Prostate gland (tissue), 2 donors: ENCODE measurements around the gene ACOT11. TPM values are rescaled to one million over a fixed set of nuclear protein-coding genes. Genes with fewer than 3 reads are reported as not detected.

Experiments
- DNase-seq: peaks from one replicate; pipeline ENCODE4 v3.0.0-alpha.2; 2019; ENCODE audit warnings: low spot score
- H3K27ac ChIP-seq, 2 donors: fragments of 200-600 bp; sonication (generic); 2 replicates each; pipeline ENCODE4 v1.5.1; 2017 to 2019
- H3K27me3 ChIP-seq: fragments of 200-600 bp; sonication (generic); replicated peaks from 2 replicates; pipeline ENCODE4 v1.5.1; 2019; ENCODE audit not compliant: insufficient read depth
- H3K36me3 ChIP-seq, 2 donors: fragments of 200-600 bp; sonication (generic); 1 replicate in 1 of 2; 2 replicates in 1 of 2; pipeline versions ENCODE4 v1.5.1 to v1.8.1; 2017 to 2019
- H3K4me1 ChIP-seq: fragments of 200-600 bp; sonication (generic); replicated peaks from 2 replicates; pipeline ENCODE4 v1.5.1; 2019
- H3K4me3 ChIP-seq, 2 donors: fragments of 200-600 bp; sonication (generic); 2 replicates each; pipeline ENCODE4 v1.5.1; 2017 to 2019
- H3K9me3 ChIP-seq: fragments of 200-600 bp; sonication (generic); 2 replicates; pipeline ENCODE4 v1.5.1; 2017
- CTCF ChIP-seq, 4 experiments: fragments of 200-600 bp in 2 of 4; fragments of 450-650 bp in 2 of 4; sonication (generic) in 2 of 4; IDR thresholded peaks; 1 replicate in 3 of 4; 2 replicates in 1 of 4; pipeline ENCODE4 v1.5.1; 2016 to 2019; ENCODE audit warnings: antibody characterized with exemption in 4 of 4, mild to moderate bottlenecking in 2 of 4, moderate library complexity in 2 of 4
- POLR2A ChIP-seq: fragments of 450-650 bp; IDR thresholded peaks from one replicate; pipeline ENCODE4 v1.6.1; 2016; ENCODE audit warnings: antibody characterized with exemption, mild to moderate bottlenecking
- POLR2AphosphoS5 ChIP-seq: sonication (generic); formaldehyde crosslinking; IDR thresholded peaks from one replicate; pipeline ENCODE4 v1.6.1; 2017; ENCODE audit warnings: antibody characterized with exemption
- WGBS: methylation state at CpG from one replicate; pipeline ENCODE4 v1.1.5; 2018; 5-methylcytosine and 5-hydroxymethylcytosine counted together
- intact Hi-C: fragments of 100-400 bp; cut with DNase I; formaldehyde crosslinking; loops from one replicate; pipeline ENCODE4 v1.14.2; 2022
- total RNA-seq, 2 donors: library from RNA; depleted of rRNA; stranded (reverse); fragments of >200 nt; gene quantifications; one replicate each; pipeline ENCODE4 v1.1.0, GENCODE V29; 2016

Gene ACOT11
- total RNA-seq, 2 donors from 2014 or later = 6.7 to 18.6 TPM

DNA sequence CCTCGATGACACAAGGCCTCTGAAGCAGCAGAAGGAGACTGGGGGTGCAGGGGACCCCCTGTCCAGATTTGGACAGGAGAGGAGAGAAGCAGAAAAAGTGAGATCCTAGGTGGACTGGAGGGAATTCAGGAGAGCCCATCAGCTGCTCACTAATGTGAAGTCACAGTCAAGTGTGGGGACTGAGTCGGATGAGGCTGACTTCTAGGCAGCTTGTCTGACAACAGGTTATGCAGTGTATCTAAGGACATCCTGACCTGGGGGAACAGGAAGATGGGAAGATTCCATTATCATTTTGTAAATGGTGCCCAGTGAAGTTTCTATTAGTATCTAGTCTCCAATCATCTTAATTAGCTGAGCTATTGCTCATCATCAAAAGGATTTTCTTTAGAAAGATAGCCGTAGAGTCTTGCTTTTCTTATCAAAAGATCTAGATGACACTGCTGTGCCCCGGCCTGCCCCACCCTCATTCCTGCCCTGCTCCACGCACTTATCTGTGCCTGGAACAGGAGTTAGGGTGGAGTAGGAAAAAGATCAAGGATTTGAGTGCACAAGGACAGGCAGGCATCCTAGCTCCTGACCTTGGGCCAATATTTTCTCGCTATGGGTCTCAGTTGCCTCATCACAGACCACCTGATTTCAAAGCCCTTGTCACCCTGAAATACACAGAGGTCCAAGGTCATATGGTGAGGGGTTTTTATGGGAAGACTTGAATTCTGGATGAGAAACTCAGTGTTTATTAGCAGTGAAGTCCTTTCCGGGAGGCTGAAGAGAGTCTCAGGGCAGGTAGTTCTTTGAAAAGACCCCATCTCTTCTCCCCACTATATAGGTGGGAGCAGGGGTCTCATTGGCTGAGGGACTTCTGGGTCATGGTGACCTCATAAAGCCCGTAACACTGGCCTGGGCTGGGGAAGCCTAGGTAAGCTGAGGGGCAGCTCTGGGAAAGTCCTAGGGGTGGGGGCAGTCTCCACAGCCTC is 93.1 kb downstream of the ACOT11 start, which contains the start of gene MROH7:
MROH7 (plus strand) TSS at position 924 of the 974 bp plus-strand sequence. CDS start 11,141 bp downstream, outside the sequence.
- Histone ChIP-seq H3K4me1 (no peaks in the 10 kb centered on the region), H3K27me3 (no peaks in the 10 kb centered on the region), H3K9me3 (no peaks in the 10 kb centered on the region), H3K27ac (no peak within 1 kb of the TSS), H3K4me3 (no peak within 1 kb of the TSS), H3K36me3 (no peaks in the 10 kb centered on the region)
- TF ChIP-seq CTCF (IDR thresholded peaks at IDR 0.05) = no peak
- TF ChIP-seq POLR2AphosphoS5 = no peak
- no peak for TF ChIP-seq POLR2A
- intact Hi-C loops = loop anchor here (10.0 kb wide), 1 partner anchor 96 kb away; the partner anchor contains the start of gene ACOT11
- no peak for DNase-seq
- WGBS = 71% methylated on average over 8 of the region's 8 CpGs

GRCh38 chr1:54643736-54644135 is 95.7 kb downstream of the ACOT11 start:
- Histone ChIP-seq H3K4me1 (no peaks in the 10 kb centered on the region), H3K9me3 (no peaks in the 10 kb centered on the region), H3K27me3 (no peaks in the 10 kb centered on the region), H3K4me3 (no peak overlapping the region), H3K27ac (no peak overlapping the region), H3K36me3 (no peaks in the 10 kb centered on the region)
- TF ChIP-seq POLR2A (no peak), POLR2AphosphoS5 (no peak), CTCF (IDR thresholded peaks at IDR 0.05) (no peak)
- intact Hi-C loops = loop anchor here (10.0 kb wide), 1 partner anchor 99 kb away; the partner anchor contains the start of gene ACOT11
- DNase-seq = no peak

DNA sequence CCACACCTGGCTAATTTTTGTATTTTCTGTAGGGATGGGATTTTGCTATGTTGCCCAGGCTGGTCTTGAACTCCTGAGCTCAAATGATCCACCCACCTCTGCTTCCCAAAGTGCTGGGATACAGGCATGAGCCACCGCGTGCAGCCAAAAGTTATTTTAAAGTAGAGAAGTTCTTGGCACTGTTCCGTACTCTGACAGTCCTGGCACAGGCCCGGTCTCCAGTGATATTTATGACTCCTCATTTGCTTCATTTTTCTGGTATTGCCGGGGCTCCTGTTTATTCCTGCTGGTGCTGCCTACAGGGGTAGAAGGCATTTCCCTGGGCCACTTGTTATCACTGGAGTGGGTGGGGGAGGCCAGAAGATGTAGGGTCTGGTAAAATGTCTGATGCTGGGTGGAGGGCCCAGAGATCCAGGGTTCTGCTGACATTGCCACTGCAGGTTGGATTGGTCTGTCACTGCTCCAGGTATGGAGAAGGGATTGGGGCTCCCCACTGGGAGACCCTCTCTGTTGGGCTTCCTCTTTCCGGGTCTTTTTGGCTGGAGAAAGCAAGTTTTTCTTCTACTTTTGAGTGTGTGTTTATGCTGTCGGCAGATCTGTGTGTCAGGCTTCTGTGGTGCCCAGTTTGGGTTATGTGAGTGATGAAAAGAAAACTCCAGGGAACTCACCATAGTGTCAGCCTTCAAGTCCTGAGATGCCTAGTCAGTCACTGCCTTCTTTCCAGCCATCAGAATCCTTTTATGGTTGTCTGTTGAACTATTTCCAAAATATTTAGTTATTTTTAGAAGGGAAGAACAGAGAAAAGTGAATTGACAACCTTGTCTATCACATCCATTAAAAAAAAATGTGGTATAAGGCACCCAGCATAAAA is 98.0 kb downstream of the ACOT11 start:
- Histone ChIP-seq H3K27ac (no peak overlapping the region), H3K9me3 (no peaks in the 10 kb centered on the region), H3K4me1 (no peaks in the 10 kb centered on the region), H3K4me3 (no peak overlapping the region), H3K27me3 (no peaks in the 10 kb centered on the region), H3K36me3 (no peaks in the 10 kb centered on the region)
- 26% methylated on average over 7 of the region's 7 CpGs for WGBS
- peak; percentile 8 for DNase-seq
- intact Hi-C loops = loop anchor here (10.0 kb wide), 1 partner anchor 101 kb away; the partner anchor contains the start of gene ACOT11
- peak; percentile 26 for TF ChIP-seq POLR2AphosphoS5
- no peak for TF ChIP-seq POLR2A

DNA sequence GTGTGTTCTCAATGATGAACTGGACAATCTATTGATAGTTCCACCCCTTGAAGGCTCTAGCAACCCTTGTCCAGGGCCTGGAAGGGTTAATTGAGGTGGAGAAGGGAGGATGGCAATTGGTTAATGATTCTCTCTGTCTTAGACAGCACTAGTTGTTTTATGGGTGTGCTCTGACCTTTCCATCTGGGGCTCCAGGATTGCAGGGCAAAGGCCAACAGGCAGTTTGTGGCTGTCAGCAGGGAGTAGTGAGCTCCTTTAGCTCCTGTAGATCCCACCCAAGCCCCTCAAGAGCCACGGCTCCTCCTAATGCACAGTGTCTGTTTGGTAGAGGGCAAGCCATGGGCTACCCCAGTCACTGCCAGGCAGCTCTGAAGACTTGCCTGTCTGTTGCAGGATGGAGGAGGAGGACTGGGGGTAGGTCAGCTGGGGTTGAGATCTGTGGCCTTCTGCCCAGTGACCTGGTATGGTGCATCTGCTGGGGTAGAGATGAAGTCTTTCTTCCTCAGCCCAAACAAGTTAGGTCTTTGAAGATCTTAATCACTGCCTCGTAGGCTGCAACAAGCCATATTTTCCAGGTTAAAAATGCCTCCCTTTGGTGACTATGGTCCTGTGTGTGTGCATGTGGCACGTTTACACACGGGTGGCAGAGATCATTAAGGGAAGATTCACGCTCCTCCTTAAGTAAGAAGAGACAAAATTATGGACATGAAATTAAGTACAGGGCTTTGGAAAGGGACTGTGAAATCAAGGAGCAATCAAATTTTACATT is 101.3 kb downstream of the ACOT11 start:
- Histone ChIP-seq H3K4me3 (no peak overlapping the region), H3K36me3 (no peaks in the 10 kb centered on the region), H3K9me3 (no peaks in the 10 kb centered on the region), H3K27me3 (no peaks in the 10 kb centered on the region), H3K27ac (no peak overlapping the region), H3K4me1 (no peaks in the 10 kb centered on the region)
- 59% methylated on average over 5 of the region's 5 CpGs for WGBS
- intact Hi-C loops = loop anchor here (10.0 kb wide), 1 partner anchor 105 kb away; the partner anchor contains the start of gene ACOT11
- TF ChIP-seq CTCF (IDR thresholded peaks at IDR 0.05) (no peak), POLR2A (no peak), POLR2AphosphoS5 (no peak)
- no peak for DNase-seq
